HG02870 (cell line): ENCODE results near the gene FAM47E.
"Not testable (repeated sequence)": the region's sequence is repeated elsewhere in the genome, so short reads cannot be mapped to it uniquely, and the experiment has no call there.

ENCODE experiments used
- ATAC-seq: cut with Tn5 transposase; IDR thresholded peaks from one replicate; pipeline ENCODE4 v1.9.1; 2021; ENCODE audit warnings: mild to moderate bottlenecking, moderate library complexity; ENCODE audit not compliant: unreplicated experiment

FAM47E gene

GRCh38 chr4:76266627-76267026 is 15.1 kb downstream of the FAM47E start:
- ATAC-seq = no peak

- no peak for ATAC-seq
These were observed 16.3 kb downstream of the FAM47E start for GRCh38 chr4:76267811-76268210.

- ATAC-seq = no peak
These were observed 19.0 kb downstream of the FAM47E start for GRCh38 chr4:76270244-76271175.

GRCh38 chr4:76271248-76271647 is 19.7 kb downstream of the FAM47E start:
- ATAC-seq = no peak

GRCh38 chr4:76272073-76272472 is 20.6 kb downstream of the FAM47E start:
- no peak for ATAC-seq

- ATAC-seq = no peak
These were observed 21.1 kb downstream of the FAM47E start for GRCh38 chr4:76272582-76272981.

GRCh38 chr4:76272999-76273398 is 21.5 kb downstream of the FAM47E start:
- ATAC-seq = no peak

- no peak for ATAC-seq
These were observed 24.1 kb downstream of the FAM47E start for GRCh38 chr4:76275486-76276124.

- no peak for ATAC-seq
These were observed 25.3 kb downstream of the FAM47E start for GRCh38 chr4:76276813-76277212.

- ATAC-seq = no peak
These were observed 26.1 kb downstream of the FAM47E start for GRCh38 chr4:76277667-76278066.

GRCh38 chr4:76278583-76278982 is 27.1 kb downstream of the FAM47E start:
- no peak for ATAC-seq

GRCh38 chr4:76279462-76279861 is 27.9 kb downstream of the FAM47E start:
- ATAC-seq = no peak

GRCh38 chr4:76280488-76281441 is 29.2 kb downstream of the FAM47E start:
- no peak for ATAC-seq

- not testable (repeated sequence) for ATAC-seq
These were observed 30.1 kb downstream of the FAM47E start for GRCh38 chr4:76281594-76281993.

- ATAC-seq = no peak
These were observed 31.6 kb downstream of the FAM47E start for GRCh38 chr4:76282941-76283689.

- no peak for ATAC-seq
These were observed 32.4 kb downstream of the FAM47E start for GRCh38 chr4:76283900-76284299.

- ATAC-seq = not testable (repeated sequence)
These were observed 36.3 kb downstream of the FAM47E start for GRCh38 chr4:76287811-76288210.

- ATAC-seq = no peak
These were observed 41.2 kb downstream of the FAM47E start for GRCh38 chr4:76292730-76293129.

- ATAC-seq = no peak
These were observed 42.3 kb downstream of the FAM47E start for GRCh38 chr4:76293772-76294171.

GRCh38 chr4:76296286-76296820 is 44.8 kb downstream of the FAM47E start:
- ATAC-seq = no peak
